ENCODE results near the gene CLCN2.

Gene CLCN2

DNA sequence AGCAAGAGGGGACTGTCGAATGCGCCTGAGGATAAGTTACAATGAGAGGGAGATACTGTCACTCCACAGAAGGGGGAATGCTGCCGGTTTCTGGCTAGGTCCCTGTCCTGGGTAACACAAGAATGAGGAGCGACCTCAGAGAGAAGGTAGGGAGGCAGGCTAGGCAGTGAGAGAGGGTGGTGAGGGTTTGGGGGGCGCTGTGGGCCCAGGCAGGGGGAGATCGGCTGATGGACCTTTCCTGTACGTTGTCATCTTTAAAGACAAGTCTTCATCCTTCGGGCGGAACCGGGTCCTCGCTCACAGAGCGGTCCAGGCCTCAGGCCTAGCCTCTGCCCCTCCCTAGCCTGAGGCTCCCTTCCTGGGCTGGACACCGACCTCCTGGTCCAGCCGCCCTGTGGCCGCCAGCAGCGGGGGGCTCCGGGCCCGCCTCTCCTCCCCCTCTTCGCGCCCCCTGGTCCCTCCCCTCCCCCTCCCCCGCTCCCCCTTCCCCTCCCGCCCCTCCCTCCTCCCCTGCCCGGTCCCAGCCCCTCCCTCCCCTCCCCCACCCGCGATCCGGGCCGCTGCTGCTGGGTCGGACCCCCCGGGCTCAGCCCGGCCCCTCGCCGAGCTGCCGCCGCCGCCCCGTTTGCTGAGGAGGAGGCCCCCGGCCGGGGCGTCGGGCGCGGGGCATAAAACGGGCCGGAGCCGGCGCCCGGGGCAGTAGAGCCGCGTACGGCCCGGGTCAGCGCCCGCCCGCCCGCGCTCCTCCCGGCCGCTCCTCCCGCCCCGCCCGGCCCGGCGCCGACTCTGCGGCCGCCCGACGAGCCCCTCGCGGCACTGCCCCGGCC, 18.2 kb upstream of the CLCN2 start, which contains the start of gene CHRD:
Gene CHRD (plus strand): TSS at position 697 of the 827 bp plus-strand sequence. CDS start 265 bp downstream, outside the sequence.
- H3K27me3 ChIP-seq (ENCODE audit: control insufficient read depth, insufficient read depth, low read length), result peaks cover 49% of the 10 kb centered on the region
- H3K9me3 ChIP-seq (ENCODE audit: control insufficient read depth, low read depth, low read length), result no peaks in the 10 kb centered on the region
- no peaks in the 10 kb centered on the region for H3K36me3 ChIP-seq (ENCODE audit: control insufficient read depth, low read depth, low read length)
- H3K4me1 ChIP-seq (ENCODE audit: control insufficient read depth, low read depth, low read length), result peaks cover 20% of the 10 kb centered on the region
- no peak within 1 kb of the TSS for H3K9ac ChIP-seq (ENCODE audit: low read length)
- H3K4me3 ChIP-seq (ENCODE audit: low read length), result peak within 1 kb of the TSS; percentile 49
- no peak within 1 kb of the TSS for H3K27ac ChIP-seq (ENCODE audit: low read length)

DNA sequence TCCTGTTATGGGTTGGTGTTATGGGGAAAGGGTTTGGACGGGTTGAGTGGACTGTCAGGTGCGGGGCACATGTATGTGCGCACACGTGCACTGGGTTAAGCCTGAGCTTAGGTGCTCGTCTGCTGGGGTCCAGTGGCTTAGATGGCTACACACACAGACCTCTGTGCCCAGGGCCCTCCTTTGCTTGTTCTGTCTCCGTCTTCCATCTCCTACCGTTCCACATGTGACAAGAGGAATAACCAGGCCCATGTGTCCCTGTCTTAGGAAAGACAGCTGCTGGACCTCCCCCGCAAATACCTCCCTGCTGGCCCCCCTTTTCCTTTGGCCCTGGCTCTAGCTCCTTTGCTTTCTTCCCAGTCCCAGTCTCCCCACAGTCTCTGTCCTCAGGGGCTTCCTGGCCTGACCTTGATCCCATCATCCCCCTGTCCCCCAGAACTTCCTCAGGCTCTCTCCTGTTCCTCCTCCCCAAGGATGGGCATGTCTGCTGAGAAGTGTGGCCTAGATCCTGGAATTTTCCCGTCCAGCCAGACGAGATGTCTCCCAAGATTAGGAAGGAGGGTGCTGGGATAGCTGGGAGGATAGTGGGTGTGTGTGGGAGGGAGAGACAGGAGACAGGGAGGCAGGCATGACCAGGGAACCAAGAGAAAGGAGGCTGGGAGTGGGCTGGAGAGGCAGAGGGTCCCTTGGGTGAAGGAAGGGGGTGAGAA, 17.4 kb upstream of the CLCN2 start:
- H3K4me3 ChIP-seq (ENCODE audit: low read length), result peak overlapping the region; percentile 11
- no peak overlapping the region for H3K9ac ChIP-seq (ENCODE audit: low read length)
- H3K27ac ChIP-seq (ENCODE audit: low read length), result no peak overlapping the region
- H3K4me1 ChIP-seq (ENCODE audit: control insufficient read depth, low read depth, low read length), result peaks cover 20% of the 10 kb centered on the region
- H3K27me3 ChIP-seq (ENCODE audit: control insufficient read depth, insufficient read depth, low read length), result peaks cover 49% of the 10 kb centered on the region
- H3K36me3 ChIP-seq (ENCODE audit: control insufficient read depth, low read depth, low read length), result no peaks in the 10 kb centered on the region
- no peaks in the 10 kb centered on the region for H3K9me3 ChIP-seq (ENCODE audit: control insufficient read depth, low read depth, low read length)

DNA sequence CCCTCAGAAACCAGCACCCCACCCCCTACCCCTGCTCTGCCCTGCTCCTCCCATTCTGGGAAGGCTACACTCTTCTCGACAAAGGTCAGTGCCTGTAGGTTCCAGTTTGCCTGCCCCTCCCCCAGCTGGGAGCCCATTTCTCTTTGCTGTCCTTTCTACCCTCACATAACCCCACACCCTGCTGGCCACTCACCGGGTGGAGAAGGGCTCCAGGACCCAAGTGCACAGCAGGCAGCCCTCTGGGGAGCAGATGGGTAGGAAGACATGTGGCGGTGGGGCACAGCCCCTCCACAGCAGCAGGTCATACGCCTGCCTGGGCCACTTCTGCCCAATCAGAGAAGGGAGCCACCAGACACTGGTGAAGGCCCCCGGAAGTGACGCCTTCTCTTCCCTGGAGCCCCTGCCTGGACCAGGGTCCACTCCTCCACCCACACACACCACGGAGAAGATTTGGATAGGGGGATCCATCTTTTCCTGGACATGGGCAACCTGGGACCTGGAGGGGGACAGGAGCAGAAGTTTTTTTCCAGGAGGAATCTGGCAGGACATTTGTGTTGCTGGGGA, 16.6 kb upstream of the CLCN2 start, which contains the start of gene THPO:
Gene THPO (minus strand): TSS at position 326 of the 564 bp plus-strand sequence. CDS start 1,948 bp downstream, outside the sequence.
- peaks cover 20% of the 10 kb centered on the region for H3K4me1 ChIP-seq (ENCODE audit: control insufficient read depth, low read depth, low read length)
- no peaks in the 10 kb centered on the region for H3K36me3 ChIP-seq (ENCODE audit: control insufficient read depth, low read depth, low read length)
- H3K4me3 ChIP-seq (ENCODE audit: low read length), result peak within 1 kb of the TSS; percentile 22
- H3K9me3 ChIP-seq (ENCODE audit: control insufficient read depth, low read depth, low read length), result no peaks in the 10 kb centered on the region
- H3K27me3 ChIP-seq (ENCODE audit: control insufficient read depth, insufficient read depth, low read length), result peaks cover 46% of the 10 kb centered on the region
- no peak within 1 kb of the TSS for H3K9ac ChIP-seq (ENCODE audit: low read length)
- H3K27ac ChIP-seq (ENCODE audit: low read length), result no peak within 1 kb of the TSS

DNA sequence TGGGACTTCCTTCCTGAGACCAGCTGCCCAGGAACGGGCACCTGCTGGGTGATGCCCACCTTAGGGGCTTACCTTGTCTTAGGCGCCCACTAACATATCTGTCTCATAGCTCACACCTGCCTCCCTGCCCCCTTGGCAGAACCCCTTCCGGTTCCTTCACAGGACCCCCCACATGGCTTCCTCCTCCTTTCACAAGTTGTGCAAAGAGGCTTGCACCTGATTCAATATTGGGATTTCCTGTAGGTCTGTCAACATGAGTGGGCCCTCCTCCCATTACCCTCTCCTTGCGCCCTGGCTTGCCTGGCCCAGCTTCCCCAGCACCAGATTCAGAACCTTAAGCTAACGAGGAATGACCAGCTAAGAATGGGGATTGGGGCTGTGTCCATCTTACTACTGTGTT, 16.0 kb upstream of the CLCN2 start:
- peaks cover 40% of the 10 kb centered on the region for H3K27me3 ChIP-seq (ENCODE audit: control insufficient read depth, insufficient read depth, low read length)
- no peak overlapping the region for H3K9ac ChIP-seq (ENCODE audit: low read length)

GRCh38 chr3:184375747-184376461, 14.5 kb upstream of the CLCN2 start:
- H3K4me1 ChIP-seq (ENCODE audit: control insufficient read depth, low read depth, low read length), result peaks cover 32% of the 10 kb centered on the region
- H3K9ac ChIP-seq (ENCODE audit: low read length), result no peak overlapping the region
- H3K9me3 ChIP-seq (ENCODE audit: control insufficient read depth, low read depth, low read length), result no peaks in the 10 kb centered on the region
- no peaks in the 10 kb centered on the region for H3K36me3 ChIP-seq (ENCODE audit: control insufficient read depth, low read depth, low read length)
- H3K4me3 ChIP-seq (ENCODE audit: low read length), result no peak overlapping the region
- no peak overlapping the region for H3K27ac ChIP-seq (ENCODE audit: low read length)
- peaks cover 26% of the 10 kb centered on the region for H3K27me3 ChIP-seq (ENCODE audit: control insufficient read depth, insufficient read depth, low read length)

More for the DNA sequence above, 16.0 kb upstream of the CLCN2 start:
- Histone ChIP-seq H3K36me3 (ENCODE audit: control insufficient read depth, low read depth, low read length) (no peaks in the 10 kb centered on the region), H3K4me1 (ENCODE audit: control insufficient read depth, low read depth, low read length) (peaks cover 20% of the 10 kb centered on the region), H3K27ac (ENCODE audit: low read length) (no peak overlapping the region), H3K9me3 (ENCODE audit: control insufficient read depth, low read depth, low read length) (no peaks in the 10 kb centered on the region), H3K4me3 (ENCODE audit: low read length) (no peak overlapping the region)

GRCh38 chr3:184373422-184373821, 12.0 kb upstream of the CLCN2 start:
- H3K4me3 ChIP-seq (ENCODE audit: low read length), result no peak overlapping the region

GRCh38 chr3:184372911-184373310, 11.5 kb upstream of the CLCN2 start:
- H3K9ac ChIP-seq (ENCODE audit: low read length), result no peak overlapping the region
- H3K4me3 ChIP-seq (ENCODE audit: low read length), result no peak overlapping the region
- H3K27me3 ChIP-seq (ENCODE audit: control insufficient read depth, insufficient read depth, low read length), result peaks cover 4% of the 10 kb centered on the region
- peaks cover 9% of the 10 kb centered on the region for H3K36me3 ChIP-seq (ENCODE audit: control insufficient read depth, low read depth, low read length)
- H3K9me3 ChIP-seq (ENCODE audit: control insufficient read depth, low read depth, low read length), result no peaks in the 10 kb centered on the region
- H3K4me1 ChIP-seq (ENCODE audit: control insufficient read depth, low read depth, low read length), result peaks cover 19% of the 10 kb centered on the region
- no peak overlapping the region for H3K27ac ChIP-seq (ENCODE audit: low read length)

More at GRCh38 chr3:184373422-184373821, 12.0 kb upstream of the CLCN2 start:
- Histone ChIP-seq H3K27me3 (ENCODE audit: control insufficient read depth, insufficient read depth, low read length) (peaks cover 9% of the 10 kb centered on the region), H3K9me3 (ENCODE audit: control insufficient read depth, low read depth, low read length) (no peaks in the 10 kb centered on the region), H3K36me3 (ENCODE audit: control insufficient read depth, low read depth, low read length) (peaks cover 4% of the 10 kb centered on the region), H3K27ac (ENCODE audit: low read length) (no peak overlapping the region), H3K9ac (ENCODE audit: low read length) (no peak overlapping the region), H3K4me1 (ENCODE audit: control insufficient read depth, low read depth, low read length) (peaks cover 24% of the 10 kb centered on the region)

DNA sequence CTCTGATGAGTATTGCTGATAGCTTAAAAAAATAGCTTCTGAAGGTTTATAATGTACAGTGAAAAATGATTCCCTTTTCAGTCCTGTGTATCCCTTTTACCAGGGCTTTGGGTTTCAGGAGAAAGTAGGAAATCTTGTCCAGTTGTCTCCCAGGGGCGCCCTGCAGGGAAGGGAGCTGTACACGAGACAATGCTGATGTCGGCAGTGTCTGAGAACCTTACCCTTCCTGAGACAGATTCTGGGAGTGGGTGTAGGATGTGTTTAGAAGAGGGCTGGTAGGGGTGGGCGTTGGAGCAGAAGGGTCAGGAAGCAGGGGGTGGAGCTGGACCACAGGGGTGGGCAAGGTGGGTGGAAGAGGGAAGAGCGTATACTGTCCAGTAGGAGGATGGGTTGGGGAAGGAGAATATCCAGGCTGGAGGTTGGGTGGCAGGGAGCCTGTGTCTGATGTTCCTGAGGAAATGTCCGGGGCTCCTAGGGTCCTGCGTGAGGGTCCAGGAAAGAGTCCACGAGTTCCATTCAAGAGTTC, 11.0 kb upstream of the CLCN2 start:
- Histone ChIP-seq H3K9ac (ENCODE audit: low read length) (no peak overlapping the region), H3K27ac (ENCODE audit: low read length) (no peak overlapping the region), H3K9me3 (ENCODE audit: control insufficient read depth, low read depth, low read length) (no peaks in the 10 kb centered on the region), H3K4me1 (ENCODE audit: control insufficient read depth, low read depth, low read length) (peaks cover 13% of the 10 kb centered on the region), H3K4me3 (ENCODE audit: low read length) (no peak overlapping the region), H3K36me3 (ENCODE audit: control insufficient read depth, low read depth, low read length) (peaks cover 12% of the 10 kb centered on the region), H3K27me3 (ENCODE audit: control insufficient read depth, insufficient read depth, low read length) (no peaks in the 10 kb centered on the region)

GRCh38 chr3:184371570-184372018, 10.2 kb upstream of the CLCN2 start:
- Histone ChIP-seq H3K9ac (ENCODE audit: low read length) (no peak overlapping the region), H3K27me3 (ENCODE audit: control insufficient read depth, insufficient read depth, low read length) (no peaks in the 10 kb centered on the region), H3K27ac (ENCODE audit: low read length) (no peak overlapping the region), H3K4me3 (ENCODE audit: low read length) (no peak overlapping the region), H3K4me1 (ENCODE audit: control insufficient read depth, low read depth, low read length) (peaks cover 11% of the 10 kb centered on the region), H3K9me3 (ENCODE audit: control insufficient read depth, low read depth, low read length) (no peaks in the 10 kb centered on the region), H3K36me3 (ENCODE audit: control insufficient read depth, low read depth, low read length) (peaks cover 17% of the 10 kb centered on the region)

DNA sequence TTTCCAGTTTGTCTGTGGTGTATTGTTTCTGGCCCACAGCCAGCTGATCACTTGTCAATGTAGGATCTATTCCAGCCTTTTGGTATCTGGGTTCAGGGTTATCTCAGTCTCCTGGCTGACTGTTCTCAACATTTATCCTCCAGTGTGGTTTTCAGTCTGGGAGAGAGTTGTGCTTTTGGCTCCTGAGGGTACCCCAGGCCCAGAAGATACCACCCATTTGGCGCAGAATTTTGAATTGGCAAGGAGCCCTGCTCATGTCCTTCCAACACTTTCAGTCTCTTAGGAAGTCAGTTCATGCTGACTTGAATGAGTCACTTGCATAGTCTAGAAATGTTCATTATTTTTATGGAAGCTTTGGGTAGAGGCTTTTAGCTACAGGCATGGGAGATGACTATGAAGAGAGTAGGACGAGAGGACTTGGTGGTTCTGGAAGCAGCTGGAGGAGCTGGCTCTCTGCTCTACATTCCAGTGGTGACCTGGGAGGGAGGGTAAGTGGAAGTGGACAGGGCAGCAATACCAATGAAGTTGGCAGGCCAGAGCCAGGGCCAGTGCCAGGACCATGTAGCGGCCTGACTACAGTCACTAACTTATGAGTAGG, 7.3 kb upstream of the CLCN2 start:
- Histone ChIP-seq H3K27ac (ENCODE audit: low read length) (no peak overlapping the region), H3K9ac (ENCODE audit: low read length) (no peak overlapping the region), H3K36me3 (ENCODE audit: control insufficient read depth, low read depth, low read length) (peaks cover 24% of the 10 kb centered on the region), H3K27me3 (ENCODE audit: control insufficient read depth, insufficient read depth, low read length) (no peaks in the 10 kb centered on the region), H3K4me1 (ENCODE audit: control insufficient read depth, low read depth, low read length) (peaks cover 11% of the 10 kb centered on the region), H3K9me3 (ENCODE audit: control insufficient read depth, low read depth, low read length) (no peaks in the 10 kb centered on the region), H3K4me3 (ENCODE audit: low read length) (no peak overlapping the region)

All from iPS-18a (cell line).